Ishikawa (cell line): Measurements from ENCODE around the gene ESPNL.
A peak's percentile ranks its signal among the peaks of the same experiment; 100 is the strongest.

Experiments
- CEBPB ChIP-seq: IDR thresholded peaks from 2 replicates; pipeline ENCODE4 v1.6.1; 2012
- CREB1 ChIP-seq: IDR thresholded peaks from 2 replicates; pipeline ENCODE4 v1.6.1; 2012; ENCODE audit warnings: low read depth
- EGR1 ChIP-seq: IDR thresholded peaks from 2 replicates; pipeline ENCODE4 v1.6.1; 2012
- MAX ChIP-seq: IDR thresholded peaks from 2 replicates; pipeline ENCODE4 v1.6.1; 2012
- NFIC ChIP-seq: IDR thresholded peaks from 2 replicates; pipeline ENCODE4 v1.6.1; 2012
- RAD21 ChIP-seq: IDR thresholded peaks from 2 replicates; pipeline ENCODE4 v1.6.1; 2012; ENCODE audit warnings: low read depth
- REST ChIP-seq: IDR thresholded peaks from 2 replicates; pipeline ENCODE4 v1.6.1; 2012; ENCODE audit warnings: low read depth, mild to moderate bottlenecking
- TAF1 ChIP-seq: IDR thresholded peaks from 2 replicates; pipeline ENCODE4 v1.6.1; 2012; ENCODE audit warnings: low read depth, mild to moderate bottlenecking
- TEAD4 ChIP-seq: IDR thresholded peaks from 2 replicates; pipeline ENCODE4 v1.6.1; 2012
- USF1 ChIP-seq: IDR thresholded peaks from 2 replicates; pipeline ENCODE4 v1.6.1; 2012
- ZBTB7A ChIP-seq: IDR thresholded peaks from 2 replicates; pipeline ENCODE4 v1.6.1; 2012; ENCODE audit warnings: low read depth

Gene ESPNL

GRCh38 chr2:238135601-238136150 lies 35.5 kb downstream of the ESPNL start:
- TF ChIP-seq REST: no peak
- TF ChIP-seq TEAD4: no peak

GRCh38 chr2:238136820-238137537 lies 36.8 kb downstream of the ESPNL start:
- no peak for TF ChIP-seq NFIC
- no peak for TF ChIP-seq USF1
- peak; percentile 86 for TF ChIP-seq CEBPB
- TF ChIP-seq REST: no peak
- no peak for TF ChIP-seq RAD21
- no peak for TF ChIP-seq CREB1
- no peak for TF ChIP-seq MAX
- TF ChIP-seq TAF1: no peak

GRCh38 chr2:238137885-238138284 lies 37.7 kb downstream of the ESPNL start:
- TF ChIP-seq REST: no peak
- TF ChIP-seq USF1: no peak
- no peak for TF ChIP-seq MAX
- TF ChIP-seq NFIC: no peak

- TF ChIP-seq MAX (peak; percentile 77), EGR1 (no peak), REST (no peak), ZBTB7A (peak; percentile 57; the same call in 1 of the 2 replicates), NFIC (0 out of 2 replicates have a peak, but pooled peaks have one; percentile 1), USF1 (peak; percentile 74)
These were observed 38.4 kb downstream of the ESPNL start, which contains the start of gene KLHL30 for GRCh38 chr2:238138331-238139195. Gene KLHL30 (plus strand): TSS chr2:238138668. CDS start chr2:238140755, 2,087 bp downstream.
